Measurements from ENCODE around the gene PARD3B.

Gene PARD3B

DNA sequence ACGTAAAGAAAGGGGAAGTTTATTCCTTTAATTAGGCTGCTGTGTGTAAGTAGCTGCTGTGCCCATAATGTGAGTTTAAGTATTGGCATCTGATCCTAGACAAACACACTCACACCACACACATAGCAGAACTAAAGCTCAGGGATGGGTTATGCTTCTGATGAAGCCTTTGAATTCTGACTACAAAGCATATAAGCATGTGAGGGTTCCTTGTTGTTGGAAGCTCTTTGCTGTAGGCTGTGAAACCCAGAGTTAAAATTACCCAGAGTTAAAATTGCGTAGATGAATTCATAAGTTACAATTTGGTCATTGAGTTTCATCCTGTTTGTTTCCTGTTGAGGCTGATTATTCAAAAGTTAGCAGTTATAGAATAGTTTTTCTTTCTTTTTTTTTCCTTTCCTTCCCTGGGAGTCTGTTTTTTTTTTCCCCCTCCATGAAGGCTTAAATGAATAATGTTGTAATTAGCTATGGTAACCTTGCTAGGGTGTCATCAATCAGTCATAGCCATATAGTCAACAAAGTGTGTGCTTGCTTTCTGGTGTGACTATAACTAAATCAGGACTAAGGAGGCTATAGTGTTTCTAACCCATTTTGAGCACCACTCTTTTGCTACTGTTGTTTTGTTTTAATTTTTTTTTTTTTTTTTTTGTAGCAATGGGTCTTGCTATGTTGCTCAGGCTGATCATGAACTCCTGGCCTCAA lies 426.1 kb downstream of the PARD3B start:
- DNase-seq = no peak

DNA sequence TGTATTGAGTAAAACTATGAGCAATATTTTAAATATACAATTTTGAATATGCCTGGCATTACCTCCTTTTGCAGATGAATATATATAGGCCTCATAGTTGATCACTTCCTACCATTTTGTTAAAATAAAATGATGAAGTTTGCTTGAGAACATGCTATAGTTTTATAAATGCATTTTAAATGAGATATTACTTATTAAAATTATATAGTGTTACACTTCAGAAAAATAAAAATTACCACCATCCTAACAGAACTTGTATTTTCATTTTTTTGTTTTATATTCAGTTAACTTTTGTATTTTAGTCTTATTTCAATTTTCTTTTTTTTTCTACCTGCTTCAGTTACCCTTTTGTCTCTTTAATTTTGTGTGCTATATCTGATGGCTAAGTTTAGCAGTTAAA lies 426.9 kb downstream of the PARD3B start:
- no peak for DNase-seq

DNA sequence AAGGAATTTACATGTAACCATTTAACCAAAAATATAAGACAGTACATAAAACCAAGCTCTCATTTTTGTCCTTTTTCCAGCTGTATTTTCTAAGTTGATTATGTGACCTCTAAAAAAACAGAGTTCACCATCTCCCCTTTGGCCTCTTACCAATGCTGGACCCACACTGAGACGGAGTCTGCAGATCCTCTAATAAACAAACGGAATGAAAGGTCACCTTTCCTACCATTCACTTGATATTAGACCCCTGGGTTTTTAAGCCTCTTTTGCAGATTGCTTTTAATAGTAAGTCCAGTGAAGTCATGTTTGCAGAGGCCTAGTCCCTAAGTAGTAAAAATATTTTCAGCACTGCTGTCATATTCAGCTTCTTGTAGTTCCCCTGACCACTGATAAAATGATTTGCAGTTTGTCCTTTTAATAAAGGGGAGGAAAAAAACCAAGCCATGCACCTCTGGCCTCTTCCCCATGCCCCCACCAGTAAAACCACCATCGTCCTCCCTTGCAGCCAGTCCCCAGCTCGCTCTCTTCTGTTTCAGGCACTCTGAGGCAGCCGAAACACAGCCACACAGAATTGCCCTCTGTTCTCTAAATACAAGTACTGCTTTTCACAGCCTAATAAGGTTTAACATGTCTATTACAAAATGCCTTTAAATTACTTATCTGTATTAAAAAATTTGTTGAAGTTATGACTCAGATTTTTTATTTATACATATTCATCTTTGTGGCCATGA lies 427.5 kb downstream of the PARD3B start:
- no peak for DNase-seq

DNA sequence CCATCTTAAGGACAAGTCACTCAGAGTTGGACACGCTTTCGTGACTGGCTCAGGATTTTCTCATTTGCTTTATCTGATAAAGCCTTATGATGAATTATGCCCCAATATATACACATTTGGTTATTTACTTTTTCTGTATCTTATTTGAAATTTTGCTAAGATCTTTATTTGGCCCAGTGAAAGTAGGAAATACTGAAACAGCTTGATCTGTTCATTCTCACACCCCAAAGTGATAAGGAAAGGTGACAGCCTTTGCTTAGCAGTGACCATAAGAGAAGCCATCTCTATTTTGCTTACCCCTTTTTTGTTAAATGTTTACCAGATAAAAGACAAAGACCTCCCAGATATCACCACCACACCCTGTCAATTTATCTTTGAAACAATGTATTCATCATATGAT lies 428.3 kb downstream of the PARD3B start:
- DNase-seq = no peak

DNA sequence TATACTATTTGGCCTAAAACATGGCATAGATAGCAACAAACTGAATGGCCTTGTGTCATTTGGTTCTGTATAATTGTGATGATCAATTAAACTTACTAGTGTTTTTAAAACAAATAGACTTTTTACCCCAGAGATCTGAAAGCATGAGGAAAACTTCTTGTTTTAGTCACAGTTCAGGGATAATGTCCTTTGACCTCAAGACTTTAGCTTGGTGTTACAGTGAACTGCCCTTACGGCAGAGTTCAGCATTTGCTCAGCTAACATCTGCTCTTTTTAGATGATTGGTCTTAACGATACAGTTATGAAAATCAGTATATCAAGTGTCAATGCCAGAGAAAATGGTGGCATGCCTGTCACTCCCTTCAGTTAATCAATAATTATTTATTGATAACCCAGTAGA lies 429.2 kb downstream of the PARD3B start:
- DNase-seq = no peak

DNA sequence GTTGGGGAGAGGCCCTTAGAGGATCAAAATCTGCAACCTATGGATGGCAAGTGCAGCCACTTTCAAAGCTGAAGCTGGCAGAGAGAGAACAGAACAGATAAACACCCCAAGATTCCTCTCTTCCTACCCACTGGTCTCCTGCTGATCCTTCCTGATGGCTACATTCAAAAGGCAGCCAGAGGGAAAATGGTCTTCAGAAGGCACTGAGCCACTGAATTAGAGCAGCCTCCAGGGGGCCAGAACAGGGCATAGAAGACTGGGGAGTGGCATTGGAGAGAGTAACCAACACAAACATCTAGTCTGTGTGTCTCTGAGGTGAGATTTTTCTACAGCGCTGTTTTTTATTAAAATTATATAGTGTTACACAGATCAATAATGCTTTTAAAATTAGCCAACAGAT lies 432.6 kb downstream of the PARD3B start:
- DNase-seq = no peak

GRCh38 chr2:204982303-204982702 lies 437.0 kb downstream of the PARD3B start:
- DNase-seq = no peak

DNA sequence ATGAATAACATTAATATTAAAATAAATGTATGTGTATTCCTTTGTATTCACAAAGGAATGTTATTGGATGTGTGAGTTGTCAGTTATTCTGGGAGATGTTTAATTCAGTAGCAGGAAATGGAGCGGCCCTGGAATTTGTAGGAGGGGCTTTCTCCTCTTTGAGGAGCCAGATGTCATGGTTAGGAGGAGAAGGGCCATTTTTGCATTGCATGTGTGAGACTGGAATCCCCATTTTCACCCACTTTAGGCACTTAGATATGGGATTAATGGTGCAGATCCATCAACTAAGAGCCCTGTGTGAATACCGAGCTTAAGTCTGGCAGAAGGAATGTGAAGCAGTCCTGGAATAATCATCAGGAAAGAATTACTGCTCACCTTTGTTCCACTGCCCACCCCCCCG lies 439.2 kb downstream of the PARD3B start:
- no peak for DNase-seq

GRCh38 chr2:204986641-204987040 lies 441.4 kb downstream of the PARD3B start:
- no peak for DNase-seq

- DNase-seq = no peak
Measured at GRCh38 chr2:204988836-204989235, 443.6 kb downstream of the PARD3B start.

DNA sequence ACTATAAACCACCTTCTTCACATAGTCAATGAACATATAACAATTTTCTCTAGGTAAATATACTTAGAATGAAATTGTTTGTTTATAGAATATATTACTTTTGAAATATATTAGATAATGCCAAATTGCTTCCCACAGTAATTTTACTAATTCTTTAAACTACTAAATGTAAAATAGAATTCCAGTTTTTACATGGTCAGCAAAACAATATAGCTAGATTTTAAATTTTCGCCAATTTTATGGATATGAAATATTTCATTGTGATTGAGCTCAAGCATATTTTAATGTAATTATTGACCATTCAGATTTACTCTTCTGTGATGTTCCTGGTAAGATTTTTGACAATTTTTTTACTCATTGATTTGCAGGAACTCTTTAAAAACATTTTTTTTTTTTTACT lies 444.6 kb downstream of the PARD3B start:
- DNase-seq = no peak

DNA sequence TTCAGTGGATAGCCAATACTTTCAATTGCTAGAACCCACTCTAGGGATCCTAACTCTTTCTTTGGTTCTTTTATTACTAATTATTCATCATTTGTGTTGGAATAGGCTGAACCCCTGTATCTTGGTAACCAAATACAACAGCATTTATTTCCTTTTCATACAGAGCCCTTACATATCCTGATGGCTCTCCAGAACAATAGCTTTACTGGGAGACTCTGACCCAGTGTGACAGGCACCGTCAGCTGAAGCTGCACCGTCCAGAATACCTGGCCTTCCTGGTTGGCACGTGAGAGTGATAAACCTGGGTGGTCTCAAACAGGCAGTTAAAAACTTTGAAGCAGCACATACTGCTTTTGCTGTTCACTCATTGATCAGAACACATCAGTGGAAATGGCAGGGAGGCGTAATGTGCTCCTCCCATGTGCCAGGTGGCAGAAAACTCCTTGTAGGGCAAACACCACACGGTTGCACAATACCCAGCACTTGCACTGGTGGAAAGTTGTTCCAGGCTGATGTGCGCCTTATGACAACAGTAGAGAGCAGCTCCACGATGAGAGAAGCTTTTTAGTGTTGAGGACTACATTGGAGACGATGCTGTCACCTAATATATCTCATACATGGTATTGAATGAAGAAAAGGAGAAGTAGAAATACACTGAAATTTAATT lies 456.2 kb downstream of the PARD3B start:
- no peak for DNase-seq

- no peak for DNase-seq
Measured at GRCh38 chr2:205002390-205002789, 457.1 kb downstream of the PARD3B start.

GRCh38 chr2:205003288-205003687 lies 458.0 kb downstream of the PARD3B start:
- no peak for DNase-seq

DNA sequence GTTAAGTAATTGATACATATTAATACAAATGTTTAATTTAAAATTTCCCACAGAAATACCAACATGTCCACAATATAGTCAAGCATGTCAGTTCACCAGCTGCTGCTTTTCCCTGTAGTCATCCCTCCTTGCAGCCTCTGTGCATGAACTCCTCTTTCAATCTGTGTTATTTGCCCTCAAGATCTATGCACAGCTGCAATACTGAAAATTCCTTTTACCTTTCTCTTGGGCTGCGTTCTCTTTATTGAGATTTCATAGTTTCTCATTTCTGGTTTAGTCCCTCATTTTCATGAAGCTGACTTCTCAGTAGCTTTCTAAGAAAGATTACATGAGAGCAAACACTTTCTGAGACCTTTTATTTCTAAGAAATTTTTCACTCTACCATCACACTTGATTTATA lies 464.9 kb downstream of the PARD3B start:
- DNase-seq = no peak

DNA sequence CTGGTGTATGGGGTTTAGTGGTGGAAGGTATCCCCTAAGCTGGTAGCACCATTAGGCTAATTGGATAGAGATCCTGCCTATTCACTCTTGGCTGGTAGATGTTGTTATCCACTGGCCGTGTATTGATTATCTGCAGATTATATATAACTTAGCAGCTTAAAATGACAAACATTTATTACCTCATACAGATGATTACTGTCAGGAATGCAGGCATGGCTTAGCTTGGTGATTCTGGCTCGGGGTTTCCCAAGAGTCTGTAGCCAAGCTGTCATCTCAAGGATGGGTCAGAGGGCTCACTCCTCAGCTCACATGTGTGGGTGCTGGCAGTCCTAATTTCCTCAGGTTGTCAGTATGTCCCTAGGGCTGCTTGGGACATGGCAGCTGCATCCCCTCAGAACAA lies 465.8 kb downstream of the PARD3B start:
- no peak for DNase-seq

DNA sequence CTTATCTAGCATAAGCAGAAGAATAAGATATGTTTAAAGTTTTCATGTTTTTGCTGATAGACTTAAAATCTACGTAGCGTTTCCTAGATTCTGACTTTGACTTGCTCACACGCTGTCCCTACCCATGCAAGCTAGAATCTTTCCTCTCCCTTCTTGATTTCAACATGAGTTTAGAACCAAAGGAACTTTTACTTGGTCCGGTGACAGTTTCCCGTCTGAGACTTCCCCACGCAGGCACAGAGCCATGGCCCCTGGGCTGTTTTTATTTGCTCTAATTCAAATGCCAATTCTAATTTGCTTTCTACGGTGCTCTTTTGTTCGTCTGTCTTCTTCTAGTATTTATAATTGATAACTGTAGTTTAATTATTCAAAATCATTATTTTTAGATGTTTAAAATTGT lies 467.7 kb downstream of the PARD3B start:
- DNase-seq = no peak

DNA sequence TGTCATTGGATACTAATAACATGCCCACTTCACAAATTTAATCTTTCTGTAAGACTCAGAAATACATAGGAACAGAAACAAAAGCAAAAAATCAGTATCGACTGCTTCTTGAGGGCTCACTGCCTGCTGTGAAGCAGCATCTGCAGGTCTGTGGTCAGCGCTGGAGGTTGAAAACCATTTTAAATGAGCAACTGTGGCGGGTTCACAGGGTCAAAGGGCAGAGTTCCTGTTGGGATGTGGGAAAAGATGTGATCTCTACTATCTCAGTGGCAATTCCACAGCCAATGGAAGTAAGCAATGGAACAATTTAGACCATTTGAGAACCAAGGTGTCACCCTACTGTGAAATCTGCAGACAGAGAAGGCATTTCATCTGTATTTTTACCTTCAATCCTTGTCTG lies 468.3 kb downstream of the PARD3B start:
- no peak for DNase-seq

GRCh38 chr2:205014201-205014600 lies 468.9 kb downstream of the PARD3B start:
- DNase-seq = no peak

DNA sequence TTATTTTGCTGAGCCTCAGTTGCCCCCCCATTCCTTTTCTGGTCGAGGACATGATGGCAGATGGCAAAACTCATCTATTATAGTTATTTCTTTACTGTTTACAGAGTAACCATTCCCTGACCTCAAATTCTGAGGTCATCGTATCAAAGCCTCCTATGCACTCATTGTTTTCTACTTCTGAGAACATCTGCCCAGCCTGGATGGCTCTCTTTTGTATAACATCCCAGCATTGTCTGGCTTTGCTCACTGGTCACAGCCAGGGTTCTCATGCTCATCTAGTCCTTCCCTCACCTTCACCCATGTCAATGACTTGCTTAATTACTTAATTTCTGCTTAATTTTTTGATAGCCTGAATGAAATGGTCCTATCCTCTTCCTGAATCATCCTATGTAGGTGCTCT lies 472.1 kb downstream of the PARD3B start:
- DNase-seq = peak; percentile 3

GRCh38 chr2:205017912-205018311 lies 472.6 kb downstream of the PARD3B start:
- no peak for DNase-seq

GRCh38 chr2:205020673-205021072 lies 475.4 kb downstream of the PARD3B start:
- no peak for DNase-seq

GRCh38 chr2:205022841-205023240 lies 477.6 kb downstream of the PARD3B start:
- no peak for DNase-seq

DNA sequence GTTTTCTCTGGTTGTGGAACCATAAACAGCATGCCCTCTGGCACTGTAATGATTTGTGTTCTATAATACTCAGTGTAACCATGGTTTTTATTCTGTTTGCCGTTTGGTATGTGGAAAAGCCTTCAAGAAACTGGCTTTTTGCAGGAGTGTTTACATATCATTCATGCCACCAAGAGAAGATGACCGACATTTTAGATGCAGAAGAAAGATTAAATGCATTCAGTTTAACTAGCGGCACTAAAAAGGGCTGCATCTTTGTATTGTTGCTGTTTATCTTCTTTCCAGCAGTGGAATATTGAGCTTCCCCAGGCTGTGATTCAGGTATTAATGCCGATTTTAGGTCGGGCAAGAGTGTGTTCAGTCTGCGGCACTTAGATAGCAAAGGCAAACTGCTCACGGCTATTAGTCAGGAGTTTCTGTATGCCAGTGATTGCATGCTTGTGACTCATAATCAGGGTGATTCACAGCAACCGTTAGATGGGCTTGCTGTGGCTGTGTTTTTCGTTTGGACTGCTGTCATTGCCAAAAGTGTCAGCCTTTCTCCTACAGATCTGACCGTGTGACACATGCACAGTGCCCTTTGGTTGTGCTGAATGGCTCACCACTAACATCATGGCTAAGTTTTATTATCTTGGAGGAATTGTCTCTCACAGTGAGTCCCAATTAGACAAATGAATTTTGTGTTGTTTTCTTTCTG lies 479.7 kb downstream of the PARD3B start:
- peak; percentile 16 for DNase-seq
